Measurements from ENCODE around the gene CFAP74.

DNA sequence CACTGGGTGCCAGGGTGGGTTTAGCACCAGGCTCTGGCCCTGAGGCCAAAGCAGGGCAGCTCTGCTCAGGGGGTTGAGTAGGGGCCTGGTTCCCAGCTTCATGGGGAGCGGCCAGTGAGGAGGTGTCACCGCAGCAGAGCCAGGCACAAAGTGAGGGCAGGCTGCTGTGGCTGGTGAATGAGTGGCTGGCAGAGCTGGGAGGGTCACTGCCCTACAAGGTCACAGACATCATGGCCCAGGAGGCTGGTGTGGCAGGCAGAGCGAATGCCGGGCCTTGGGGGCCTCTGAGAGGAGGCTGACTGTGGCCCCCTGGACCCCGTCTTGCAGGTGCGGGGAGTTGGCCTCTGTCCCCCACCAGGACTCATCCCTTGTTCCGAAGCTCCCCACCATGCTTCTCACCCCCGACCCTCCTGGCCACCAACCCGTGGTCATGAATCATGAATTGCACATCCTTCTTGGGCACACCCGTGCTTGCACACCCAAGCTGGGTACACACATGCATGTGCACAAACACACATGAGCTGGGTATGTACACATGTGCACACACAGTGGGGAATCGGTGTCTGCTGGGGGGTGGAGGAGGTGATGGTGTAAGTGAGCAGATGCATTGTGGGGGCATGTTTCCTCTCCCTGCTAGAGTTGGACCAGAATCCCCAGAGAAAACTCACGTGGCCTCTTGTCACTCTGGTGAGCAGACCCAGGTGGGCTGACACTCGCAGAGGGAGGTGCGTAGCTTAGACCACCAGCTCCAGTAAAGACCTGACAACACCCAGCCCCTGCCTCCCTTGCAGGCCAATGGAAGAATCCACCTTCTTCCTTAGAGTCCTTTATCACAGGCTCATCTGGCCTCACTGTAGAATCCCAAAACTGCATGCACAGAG lies 107.9 kb downstream of the CFAP74 start:
- TF ChIP-seq ZNF792 (CRISPR knock-in tag; IDR thresholded peaks at IDR 0.05) = no peak
- TF ChIP-seq ZNF556 (CRISPR knock-in tag; IDR thresholded peaks at IDR 0.05; ENCODE audit: borderline replicate concordance) = no peak
- TF ChIP-seq MYC (CRISPR knock-in tag; IDR thresholded peaks at IDR 0.05; ENCODE audit: borderline replicate concordance) = no peak

All from HepG2 (cell line).